GM13977 (cell line): Measurements from ENCODE around the gene NECAB3.

Experiments
- DNase-seq: peaks from one replicate; pipeline ENCODE4 v3.0.0; 2012; ENCODE audit warnings: low spot score
- in situ Hi-C: fragments of 300-500 bp; cut with MboI; formaldehyde crosslinking; loops from one replicate; pipeline ENCODE4 v1.12.0; 2022; ENCODE audit warnings: low sequenced_read_pairs, low pct_unique_long_range_greater_than_20kb, mixed read lengths, inconsistent platforms; ENCODE audit not compliant: unreplicated experiment
- TF ChIP-seq, protein P1 (sequence below): IDR thresholded peaks from 2 replicates; pipeline ENCODE4 v1.5.1; 2012; ENCODE audit warnings: mild to moderate bottlenecking, control low read depth; ENCODE audit not compliant: insufficient read depth; ENCODE audit errors: extremely low read depth, missing control alignments

The NECAB3 gene

DNA sequence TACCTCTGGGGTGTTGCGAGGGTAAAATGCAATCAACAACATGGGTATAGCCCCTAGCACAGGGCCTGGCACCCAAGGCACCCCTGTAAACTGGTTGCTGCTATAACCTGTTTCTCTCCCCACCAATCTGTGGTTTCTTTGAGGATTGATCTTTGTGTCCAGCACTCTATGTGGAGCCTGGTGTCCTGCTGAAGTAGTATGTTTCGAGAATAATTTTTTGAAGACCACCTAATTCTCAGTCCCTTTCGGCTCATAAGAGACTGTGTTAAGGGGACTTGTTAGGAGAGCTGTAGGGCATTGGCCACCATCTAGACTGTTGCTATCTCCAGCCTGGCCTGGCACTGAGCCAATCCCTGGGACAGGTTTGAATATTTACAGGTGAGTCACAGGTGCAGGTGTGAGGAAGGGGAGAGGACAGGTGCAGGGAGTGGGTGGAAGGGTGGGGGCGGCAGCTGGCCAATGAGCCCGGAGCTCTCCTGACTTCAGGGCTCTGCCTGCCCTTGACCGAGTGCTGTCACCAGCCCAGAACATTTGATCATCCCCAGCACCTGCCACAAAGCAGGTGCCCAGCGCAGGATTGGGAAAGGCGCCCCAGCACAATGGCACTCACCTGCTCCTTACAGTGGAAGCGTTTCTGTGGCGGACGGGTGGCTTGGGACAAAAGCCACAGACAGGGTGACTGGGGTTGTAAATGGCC, 20.2 kb downstream of the NECAB3 start:
- in situ Hi-C loops: loop anchor here (10.0 kb wide), 1 partner anchor 199 kb away; no protein-coding TSS in a partner anchor
- DNase-seq: no peak
- TF ChIP-seq, protein P1, sequence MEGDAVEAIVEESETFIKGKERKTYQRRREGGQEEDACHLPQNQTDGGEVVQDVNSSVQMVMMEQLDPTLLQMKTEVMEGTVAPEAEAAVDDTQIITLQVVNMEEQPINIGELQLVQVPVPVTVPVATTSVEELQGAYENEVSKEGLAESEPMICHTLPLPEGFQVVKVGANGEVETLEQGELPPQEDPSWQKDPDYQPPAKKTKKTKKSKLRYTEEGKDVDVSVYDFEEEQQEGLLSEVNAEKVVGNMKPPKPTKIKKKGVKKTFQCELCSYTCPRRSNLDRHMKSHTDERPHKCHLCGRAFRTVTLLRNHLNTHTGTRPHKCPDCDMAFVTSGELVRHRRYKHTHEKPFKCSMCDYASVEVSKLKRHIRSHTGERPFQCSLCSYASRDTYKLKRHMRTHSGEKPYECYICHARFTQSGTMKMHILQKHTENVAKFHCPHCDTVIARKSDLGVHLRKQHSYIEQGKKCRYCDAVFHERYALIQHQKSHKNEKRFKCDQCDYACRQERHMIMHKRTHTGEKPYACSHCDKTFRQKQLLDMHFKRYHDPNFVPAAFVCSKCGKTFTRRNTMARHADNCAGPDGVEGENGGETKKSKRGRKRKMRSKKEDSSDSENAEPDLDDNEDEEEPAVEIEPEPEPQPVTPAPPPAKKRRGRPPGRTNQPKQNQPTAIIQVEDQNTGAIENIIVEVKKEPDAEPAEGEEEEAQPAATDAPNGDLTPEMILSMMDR: no peak

DNA sequence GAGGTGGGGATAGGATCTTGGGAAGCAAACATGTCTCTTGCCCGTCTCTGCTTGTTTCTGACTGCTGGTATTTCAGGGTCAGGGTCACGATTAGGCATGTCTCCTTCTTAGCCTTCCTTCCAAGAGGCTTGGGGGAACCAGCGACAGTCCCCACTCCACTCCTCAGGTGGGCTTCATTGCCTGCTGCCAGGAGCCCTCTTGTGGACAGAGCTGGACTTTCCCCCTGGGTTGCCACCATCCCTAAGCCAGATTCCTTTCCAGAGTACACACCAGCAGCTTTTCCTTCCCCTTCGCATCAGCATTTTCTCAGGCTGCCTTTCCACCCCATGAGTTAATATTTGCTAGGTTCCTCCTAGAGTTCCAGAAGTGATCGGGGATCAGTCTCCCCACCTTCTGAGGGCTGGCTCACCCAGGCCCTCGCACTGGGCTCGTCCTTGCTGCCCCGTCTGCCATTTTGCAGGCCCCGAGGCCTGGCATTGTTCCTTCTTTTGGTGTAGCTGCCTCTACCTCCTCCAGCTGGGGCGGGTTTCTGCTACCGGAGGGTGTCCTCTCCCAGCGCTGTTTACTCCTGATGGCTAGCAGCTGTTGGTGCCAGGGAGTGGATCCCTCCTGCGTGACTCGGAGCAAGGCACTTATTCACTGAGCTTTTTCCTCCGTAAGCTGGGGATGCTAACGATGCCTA, 20.9 kb downstream of the NECAB3 start:
- TF ChIP-seq, protein P1: peak; percentile 78
- peak; percentile 77 for DNase-seq
- in situ Hi-C loops: loop anchor here (10.0 kb wide), 1 partner anchor 199 kb away; no protein-coding TSS in a partner anchor

DNA sequence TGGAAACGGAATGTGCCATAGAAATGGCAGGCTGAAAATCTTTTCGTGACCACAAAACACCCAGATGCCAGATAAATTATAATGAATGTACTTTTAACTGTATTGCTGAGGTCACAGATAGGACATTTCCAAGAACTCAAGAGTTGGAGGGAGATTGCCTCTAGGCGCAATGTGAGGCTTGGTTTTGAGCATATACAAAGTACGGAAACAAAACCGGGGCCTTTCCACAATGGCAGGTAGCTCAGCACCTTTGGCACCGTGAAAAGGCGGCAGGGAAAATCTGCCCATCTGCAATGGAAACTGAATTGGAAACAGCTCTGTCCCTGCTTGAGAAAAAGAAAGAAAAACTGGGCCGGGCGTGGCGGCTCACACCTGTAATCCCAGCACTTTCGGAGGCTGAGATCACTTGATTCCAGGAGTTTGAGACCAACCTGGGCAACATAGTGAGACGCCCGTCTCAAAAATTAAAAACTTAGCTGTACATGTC, 22.6 kb downstream of the NECAB3 start:
- no peak for DNase-seq
- TF ChIP-seq, protein P1: no peak
- in situ Hi-C loops: loop anchor here (10.0 kb wide), 1 partner anchor 197 kb away; no protein-coding TSS in a partner anchor

DNA sequence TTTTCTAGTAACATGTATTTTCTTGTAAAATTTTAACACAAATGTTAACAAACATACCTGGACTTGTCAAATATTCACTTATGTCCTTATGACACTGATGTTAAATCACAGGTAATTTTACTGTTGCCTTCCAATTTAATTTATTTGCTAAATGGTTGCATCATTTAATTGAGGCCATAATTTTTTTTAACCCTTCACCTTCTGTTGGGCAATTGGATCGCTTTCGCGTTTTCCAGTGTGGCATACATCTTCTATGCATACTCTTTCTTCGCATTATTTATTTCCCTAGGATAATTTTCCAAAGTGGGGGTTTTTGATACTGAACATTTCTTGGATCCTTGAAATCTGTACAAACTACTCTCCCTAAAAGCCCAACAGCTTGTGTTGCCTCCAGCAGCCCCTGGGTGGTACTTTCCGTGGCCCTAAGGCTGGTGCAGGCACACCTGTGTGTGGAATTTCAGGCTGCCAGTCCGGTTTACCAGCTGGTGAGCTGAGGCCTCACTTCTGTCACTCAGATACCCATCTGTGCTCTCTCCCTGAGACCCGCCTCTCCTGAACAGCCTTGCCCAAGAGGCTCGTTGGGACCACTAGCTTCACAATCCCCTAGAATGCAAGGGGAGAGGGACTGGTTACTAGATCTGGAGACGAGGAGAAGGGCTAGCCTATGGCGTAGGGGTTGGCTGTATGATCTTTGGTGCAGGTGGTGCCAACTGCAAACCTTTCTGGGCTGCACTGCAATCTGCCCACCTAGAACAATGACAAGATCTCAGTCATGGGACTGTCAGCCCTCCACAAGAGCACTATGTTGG, 23.3 kb downstream of the NECAB3 start:
- in situ Hi-C loops: loop anchor here (10.0 kb wide), 1 partner anchor 196 kb away; no protein-coding TSS in a partner anchor
- no peak for DNase-seq
- TF ChIP-seq, protein P1: no peak

DNA sequence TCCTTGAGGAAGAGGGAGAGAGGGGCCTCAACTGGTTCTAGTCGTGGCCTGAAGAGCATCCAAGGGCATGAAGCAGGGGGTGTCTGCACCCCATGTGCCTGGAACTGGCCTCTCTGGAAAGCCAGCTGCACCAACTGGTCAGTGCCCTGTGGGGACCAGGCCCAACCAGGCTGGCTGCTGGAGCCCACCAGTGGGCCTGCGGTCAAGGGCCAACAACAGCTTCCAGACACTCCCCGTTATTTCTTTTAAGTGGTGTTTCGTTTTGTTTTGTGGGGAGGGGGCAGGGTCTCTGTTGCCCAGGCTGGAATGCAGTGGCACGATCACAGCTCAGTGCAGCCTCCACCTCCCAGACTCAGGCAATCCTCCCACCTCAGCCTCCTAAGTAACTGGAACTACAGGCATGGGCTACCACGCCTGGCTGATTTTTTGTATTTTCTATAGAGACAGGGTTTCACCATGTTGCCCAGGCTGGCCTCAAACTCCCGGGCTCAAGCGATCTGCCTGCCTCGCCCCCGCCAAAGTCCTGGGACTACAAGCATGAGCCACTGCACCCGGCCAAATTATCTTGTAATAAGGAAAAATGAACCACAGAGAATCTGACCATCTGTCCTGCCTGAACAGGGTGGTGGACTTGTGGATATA, 24.0 kb downstream of the NECAB3 start:
- TF ChIP-seq, protein P1: no peak
- DNase-seq: no peak
- in situ Hi-C loops: loop anchor here (10.0 kb wide), 1 partner anchor 195 kb away; no protein-coding TSS in a partner anchor
